ENCODE measurements around the gene EPB41L2. TPM values are rescaled to one million over a fixed set of nuclear protein-coding genes. Genes with fewer than 3 reads are reported as not detected.

Gene EPB41L2
- total RNA-seq, 2 experiments from 2014 or later = 9.5 to 12.3 TPM

DNA sequence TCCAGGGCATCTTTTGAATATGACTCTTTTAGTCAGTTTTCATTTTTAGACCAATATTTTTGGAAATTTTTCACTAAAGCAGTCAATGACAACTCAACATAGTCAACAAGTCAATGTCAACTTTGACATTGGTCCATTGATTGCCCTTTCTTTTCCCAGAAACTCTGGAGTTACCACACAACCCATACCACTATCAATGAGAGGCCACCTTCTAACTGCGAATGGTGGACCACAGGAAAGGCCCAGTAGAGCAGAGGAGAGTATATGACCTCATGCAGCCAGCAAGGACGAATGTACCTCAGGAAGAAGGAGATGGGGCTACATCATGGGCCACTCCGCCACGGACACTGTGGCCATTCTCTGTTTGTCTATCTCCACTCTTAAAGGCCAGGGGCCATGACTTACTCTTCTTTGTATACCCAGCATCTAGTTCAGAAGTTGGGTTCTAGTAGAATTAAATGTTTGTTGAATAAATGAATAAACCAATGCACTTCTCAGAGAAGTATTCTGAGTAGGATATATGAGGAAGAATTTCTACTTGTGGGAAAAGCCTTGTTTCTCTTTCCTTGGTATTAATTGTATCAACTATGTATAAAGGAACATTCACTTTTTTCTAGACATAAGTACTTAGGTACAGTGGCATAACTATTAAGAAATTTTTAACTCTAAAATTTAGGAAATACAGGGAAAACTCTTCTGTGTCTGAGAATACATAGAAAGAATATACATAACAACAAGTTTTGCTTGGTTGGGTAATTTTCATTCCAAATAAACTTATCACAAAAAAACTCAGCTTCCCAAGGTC is 236.4 kb downstream of the EPB41L2 start:
- H3K36me3 ChIP-seq (ENCODE audit: insufficient read depth, low read length) = no peaks in the 10 kb centered on the region
- intact Hi-C loops (cut with DNase I, micrococcal nuclease) = no loop called here
- Mint-ChIP-seq H3K36me3 (ENCODE audit: low read depth) (no peaks in the 10 kb centered on the region), H3K9me3 (no peaks in the 10 kb centered on the region), H3K4me3 (no peak overlapping the region), H3K27me3 (no peaks in the 10 kb centered on the region), H3K4me1 (ENCODE audit: low read depth) (no peaks in the 10 kb centered on the region), H3K27ac (no peak overlapping the region)
- POLR2A ChIA-PET = no interaction called here
- TF ChIP-seq, protein P1, sequence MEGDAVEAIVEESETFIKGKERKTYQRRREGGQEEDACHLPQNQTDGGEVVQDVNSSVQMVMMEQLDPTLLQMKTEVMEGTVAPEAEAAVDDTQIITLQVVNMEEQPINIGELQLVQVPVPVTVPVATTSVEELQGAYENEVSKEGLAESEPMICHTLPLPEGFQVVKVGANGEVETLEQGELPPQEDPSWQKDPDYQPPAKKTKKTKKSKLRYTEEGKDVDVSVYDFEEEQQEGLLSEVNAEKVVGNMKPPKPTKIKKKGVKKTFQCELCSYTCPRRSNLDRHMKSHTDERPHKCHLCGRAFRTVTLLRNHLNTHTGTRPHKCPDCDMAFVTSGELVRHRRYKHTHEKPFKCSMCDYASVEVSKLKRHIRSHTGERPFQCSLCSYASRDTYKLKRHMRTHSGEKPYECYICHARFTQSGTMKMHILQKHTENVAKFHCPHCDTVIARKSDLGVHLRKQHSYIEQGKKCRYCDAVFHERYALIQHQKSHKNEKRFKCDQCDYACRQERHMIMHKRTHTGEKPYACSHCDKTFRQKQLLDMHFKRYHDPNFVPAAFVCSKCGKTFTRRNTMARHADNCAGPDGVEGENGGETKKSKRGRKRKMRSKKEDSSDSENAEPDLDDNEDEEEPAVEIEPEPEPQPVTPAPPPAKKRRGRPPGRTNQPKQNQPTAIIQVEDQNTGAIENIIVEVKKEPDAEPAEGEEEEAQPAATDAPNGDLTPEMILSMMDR (IDR thresholded peaks at IDR 0.05) = no peak
- H3K27me3 ChIP-seq (ENCODE audit: control insufficient read depth in 1 of 2, insufficient read depth in 2 of 2, low read length in 2 of 2) = no peaks in the 10 kb centered on the region
- H3K9me3 ChIP-seq (ENCODE audit: control insufficient read depth in 1 of 2, insufficient read depth in 1 of 2, low read length in 2 of 2) = no peaks in the 10 kb centered on the region
- H3K27ac ChIP-seq (ENCODE audit: low read depth in 1 of 2, low read length in 2 of 2) = no peak overlapping the region
- no peak overlapping the region for H3K4me3 ChIP-seq (ENCODE audit: low read length)
- ATAC-seq (ENCODE audit: poor library complexity) (no peak), DNase-seq (no peak)
- CTCF ChIA-PET = no interaction called here
- no peaks in the 10 kb centered on the region for H3K4me1 ChIP-seq (ENCODE audit: insufficient read depth, low read length)

DNA sequence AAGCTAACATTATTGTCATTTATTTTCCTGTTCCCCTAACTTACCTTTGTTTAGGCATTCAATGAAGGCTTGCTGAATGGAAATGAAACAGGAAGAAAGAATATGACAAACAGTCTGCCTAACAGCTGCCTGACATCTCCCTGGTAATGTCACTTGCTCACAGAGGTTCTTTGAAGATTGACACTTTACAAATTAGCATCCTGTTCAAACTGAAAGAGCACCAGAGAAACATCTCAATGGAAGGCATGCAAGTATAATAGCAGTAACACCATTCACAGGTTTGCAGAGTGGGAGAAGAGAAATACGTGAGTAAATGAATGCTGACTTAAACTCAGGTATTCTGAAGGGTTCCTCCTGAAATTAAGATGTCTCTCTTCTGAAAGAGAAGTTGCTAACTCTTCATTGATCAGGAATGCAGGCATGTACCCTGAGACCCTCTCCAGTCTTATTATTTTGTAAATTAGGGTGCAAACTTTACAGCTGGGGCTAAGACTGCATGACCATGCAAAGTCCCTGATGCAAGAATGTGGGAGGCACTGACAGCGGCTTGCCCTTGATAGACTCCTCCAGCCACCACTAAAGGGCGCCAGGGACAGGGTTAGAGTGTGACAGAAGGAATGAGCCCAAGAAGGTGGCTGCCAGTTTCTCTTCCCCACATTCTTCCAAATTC is 237.1 kb downstream of the EPB41L2 start:
- TF ChIP-seq, protein P1 (IDR thresholded peaks at IDR 0.05) = no peak
- Mint-ChIP-seq H3K36me3 (ENCODE audit: low read depth) (no peaks in the 10 kb centered on the region), H3K27ac (no peak overlapping the region), H3K4me3 (no peak overlapping the region), H3K9me3 (no peaks in the 10 kb centered on the region), H3K27me3 (no peaks in the 10 kb centered on the region), H3K4me1 (ENCODE audit: low read depth) (no peaks in the 10 kb centered on the region)
- ChIA-PET CTCF (no interaction called here), POLR2A (no interaction called here)
- no peak for ATAC-seq (ENCODE audit: poor library complexity)
- peak in 1 of 14 experiments; percentile 6 for DNase-seq
- Histone ChIP-seq H3K27me3 (ENCODE audit: control insufficient read depth in 1 of 2, insufficient read depth in 2 of 2, low read length in 2 of 2) (no peaks in the 10 kb centered on the region), H3K9me3 (ENCODE audit: control insufficient read depth in 1 of 2, insufficient read depth in 1 of 2, low read length in 2 of 2) (no peaks in the 10 kb centered on the region), H3K36me3 (ENCODE audit: insufficient read depth, low read length) (no peaks in the 10 kb centered on the region), H3K27ac (ENCODE audit: low read depth in 1 of 2, low read length in 2 of 2) (no peak overlapping the region), H3K4me3 (ENCODE audit: low read length) (no peak overlapping the region), H3K4me1 (ENCODE audit: insufficient read depth, low read length) (no peaks in the 10 kb centered on the region)
- intact Hi-C loops (cut with DNase I, micrococcal nuclease) = no loop called here

DNA sequence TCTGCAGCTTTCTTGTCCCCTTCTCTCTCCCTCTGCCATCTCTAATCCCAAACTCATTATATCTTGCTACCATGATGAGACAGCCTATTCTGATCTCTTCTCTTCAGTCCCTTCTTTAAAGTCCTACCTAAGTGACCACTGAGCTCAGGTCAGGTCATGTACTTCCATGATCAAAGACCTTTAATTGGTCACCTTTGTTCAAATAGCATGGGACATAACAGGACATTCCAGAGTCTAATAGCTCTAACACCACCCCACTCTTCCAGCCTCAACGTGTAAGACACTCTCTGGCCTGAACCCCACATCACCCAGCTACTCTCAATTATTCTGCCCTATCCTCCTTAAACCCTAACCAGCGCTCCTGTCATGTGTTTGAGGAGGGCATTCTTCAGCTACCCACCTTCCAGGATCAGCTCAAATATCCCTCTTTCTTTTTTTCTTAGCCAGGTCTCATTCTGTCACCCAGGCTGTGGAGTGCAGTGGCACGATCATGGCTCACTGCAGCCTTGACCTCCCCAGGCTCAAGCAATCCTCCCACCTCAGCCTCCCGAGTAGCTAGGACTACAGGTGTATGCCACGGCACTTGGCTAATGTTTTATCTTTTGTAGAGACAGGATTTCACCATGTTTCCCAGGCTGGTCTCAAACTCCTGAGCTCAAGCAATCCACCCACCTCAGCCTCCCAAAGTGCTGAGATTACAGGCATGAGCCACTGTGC is 237.9 kb downstream of the EPB41L2 start:
- POLR2A ChIA-PET = interaction anchor here (0.6 kb wide), 1 partner anchor 829 kb away, joined by 3 read pairs; no protein-coding TSS in a partner anchor
- TF ChIP-seq, protein P1 (IDR thresholded peaks at IDR 0.05) = no peak
- H3K36me3 Mint-ChIP-seq (ENCODE audit: low read depth) = no peaks in the 10 kb centered on the region
- no peaks in the 10 kb centered on the region for H3K9me3 Mint-ChIP-seq
- Histone ChIP-seq H3K4me3 (ENCODE audit: low read length) (no peak overlapping the region), H3K4me1 (ENCODE audit: insufficient read depth, low read length) (no peaks in the 10 kb centered on the region), H3K36me3 (ENCODE audit: insufficient read depth, low read length) (no peaks in the 10 kb centered on the region), H3K27me3 (ENCODE audit: control insufficient read depth in 1 of 2, insufficient read depth in 2 of 2, low read length in 2 of 2) (no peaks in the 10 kb centered on the region), H3K9me3 (ENCODE audit: control insufficient read depth in 1 of 2, insufficient read depth in 1 of 2, low read length in 2 of 2) (no peaks in the 10 kb centered on the region), H3K27ac (ENCODE audit: low read depth in 1 of 2, low read length in 2 of 2) (no peak overlapping the region)
- H3K4me3 Mint-ChIP-seq = no peak overlapping the region
- DNase-seq = no peak
- intact Hi-C loops (cut with DNase I, micrococcal nuclease) = no loop called here
- no peaks in the 10 kb centered on the region for H3K27me3 Mint-ChIP-seq
- no peaks in the 10 kb centered on the region for H3K4me1 Mint-ChIP-seq (ENCODE audit: low read depth)
- ATAC-seq (ENCODE audit: poor library complexity) = no peak
- H3K27ac Mint-ChIP-seq = no peak overlapping the region
- CTCF ChIA-PET = no interaction called here

All from CD4-positive, alpha-beta T cell (primary cell).